Measurements from ENCODE around the gene TRIL.

Gene TRIL

GRCh38 chr7:28955718-28956607 is 2.2 kb downstream of the TRIL start:
- Histone ChIP-seq H3K9me3 (no peaks in the 10 kb centered on the region), H3K4me1 (peaks cover 21% of the 10 kb centered on the region), H3K4me3 (ENCODE audit: low read depth, low read length) (peak overlapping the region; percentile 48), H3K27me3 (peaks cover 53% of the 10 kb centered on the region), H3K36me3 (no peaks in the 10 kb centered on the region)
- DNase-seq = peak; percentile 78
- TF ChIP-seq, protein P1, sequence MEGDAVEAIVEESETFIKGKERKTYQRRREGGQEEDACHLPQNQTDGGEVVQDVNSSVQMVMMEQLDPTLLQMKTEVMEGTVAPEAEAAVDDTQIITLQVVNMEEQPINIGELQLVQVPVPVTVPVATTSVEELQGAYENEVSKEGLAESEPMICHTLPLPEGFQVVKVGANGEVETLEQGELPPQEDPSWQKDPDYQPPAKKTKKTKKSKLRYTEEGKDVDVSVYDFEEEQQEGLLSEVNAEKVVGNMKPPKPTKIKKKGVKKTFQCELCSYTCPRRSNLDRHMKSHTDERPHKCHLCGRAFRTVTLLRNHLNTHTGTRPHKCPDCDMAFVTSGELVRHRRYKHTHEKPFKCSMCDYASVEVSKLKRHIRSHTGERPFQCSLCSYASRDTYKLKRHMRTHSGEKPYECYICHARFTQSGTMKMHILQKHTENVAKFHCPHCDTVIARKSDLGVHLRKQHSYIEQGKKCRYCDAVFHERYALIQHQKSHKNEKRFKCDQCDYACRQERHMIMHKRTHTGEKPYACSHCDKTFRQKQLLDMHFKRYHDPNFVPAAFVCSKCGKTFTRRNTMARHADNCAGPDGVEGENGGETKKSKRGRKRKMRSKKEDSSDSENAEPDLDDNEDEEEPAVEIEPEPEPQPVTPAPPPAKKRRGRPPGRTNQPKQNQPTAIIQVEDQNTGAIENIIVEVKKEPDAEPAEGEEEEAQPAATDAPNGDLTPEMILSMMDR (IDR thresholded peaks at IDR 0.05; ENCODE audit: low read depth, low read length) = peak; percentile 73

- Histone ChIP-seq H3K9me3 (no peaks in the 10 kb centered on the region), H3K4me1 (peaks cover 21% of the 10 kb centered on the region), H3K36me3 (no peaks in the 10 kb centered on the region), H3K4me3 (ENCODE audit: low read depth, low read length) (no peak overlapping the region), H3K27me3 (peaks cover 48% of the 10 kb centered on the region)
- no peak for DNase-seq
- TF ChIP-seq, protein P1 (IDR thresholded peaks at IDR 0.05; ENCODE audit: low read depth, low read length) = no peak
Observed at GRCh38 chr7:28955356-28955717, 2.8 kb downstream of the TRIL start.

GRCh38 chr7:28954946-28955345 is 3.2 kb downstream of the TRIL start:
- TF ChIP-seq, protein P1 (IDR thresholded peaks at IDR 0.05; ENCODE audit: low read depth, low read length) = no peak
- Histone ChIP-seq H3K9me3 (no peaks in the 10 kb centered on the region), H3K4me1 (peaks cover 21% of the 10 kb centered on the region), H3K27me3 (peaks cover 45% of the 10 kb centered on the region), H3K36me3 (no peaks in the 10 kb centered on the region), H3K4me3 (ENCODE audit: low read depth, low read length) (no peak overlapping the region)
- DNase-seq = no peak

- Histone ChIP-seq H3K4me3 (ENCODE audit: low read depth, low read length) (no peak overlapping the region), H3K27me3 (peaks cover 40% of the 10 kb centered on the region), H3K4me1 (peaks cover 21% of the 10 kb centered on the region), H3K9me3 (no peaks in the 10 kb centered on the region), H3K36me3 (no peaks in the 10 kb centered on the region)
- TF ChIP-seq, protein P1 (IDR thresholded peaks at IDR 0.05; ENCODE audit: low read depth, low read length) = no peak
- no peak for DNase-seq
Observed at GRCh38 chr7:28954471-28954870, 3.7 kb downstream of the TRIL start.

DNA sequence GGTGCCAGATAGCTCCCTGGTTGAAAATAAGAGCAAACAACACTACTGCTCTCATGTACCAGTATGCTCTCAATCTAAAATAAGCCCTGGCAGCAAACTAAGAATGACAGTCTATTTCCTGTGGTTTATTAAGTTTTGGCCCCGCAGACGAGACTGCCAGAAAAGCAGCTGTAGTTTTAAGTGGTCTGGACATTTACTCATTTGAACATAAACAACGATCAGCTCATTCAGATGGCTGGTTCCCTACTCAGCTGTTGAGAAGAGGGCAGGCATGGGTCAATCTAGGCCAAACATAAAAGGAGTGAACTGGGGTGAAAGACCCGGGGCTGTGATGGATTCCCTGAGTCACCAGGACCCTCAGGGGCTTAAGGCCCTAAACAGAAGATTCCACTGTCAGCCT is 4.5 kb downstream of the TRIL start:
- no peaks in the 10 kb centered on the region for H3K9me3 ChIP-seq
- H3K4me3 ChIP-seq (ENCODE audit: low read depth, low read length) = no peak overlapping the region
- H3K36me3 ChIP-seq = no peaks in the 10 kb centered on the region
- TF ChIP-seq, protein P1 (IDR thresholded peaks at IDR 0.05; ENCODE audit: low read depth, low read length) = no peak
- peak; percentile 71 for DNase-seq
- peaks cover 31% of the 10 kb centered on the region for H3K27me3 ChIP-seq
- H3K4me1 ChIP-seq = peaks cover 21% of the 10 kb centered on the region

DNA sequence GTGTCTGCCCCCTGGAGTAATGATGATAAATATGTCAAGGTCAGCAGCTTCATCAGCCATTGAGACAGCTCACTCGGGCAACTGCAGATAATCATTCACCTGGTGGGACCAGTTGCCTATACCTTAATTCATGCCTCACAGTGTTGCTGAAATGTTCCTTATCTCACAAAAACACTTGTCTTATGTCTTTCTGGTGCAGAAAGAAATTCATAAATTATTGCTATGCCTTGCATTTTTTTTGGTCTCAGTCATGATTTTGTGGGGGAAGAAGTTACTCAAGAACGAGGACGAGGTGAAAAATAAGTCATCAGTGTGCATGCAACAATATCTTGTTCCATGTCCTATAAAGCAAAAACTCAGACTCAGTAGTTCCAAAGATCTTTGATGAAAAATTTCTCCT is 16.0 kb downstream of the TRIL start:
- H3K36me3 ChIP-seq = no peaks in the 10 kb centered on the region
- no peak for DNase-seq

More for the DNA sequence above, 16.0 kb downstream of the TRIL start:
- H3K4me1 ChIP-seq = peaks cover 30% of the 10 kb centered on the region
- H3K9me3 ChIP-seq = no peaks in the 10 kb centered on the region
- H3K27me3 ChIP-seq = no peaks in the 10 kb centered on the region
- TF ChIP-seq, protein P1 (IDR thresholded peaks at IDR 0.05; ENCODE audit: low read depth, low read length) = no peak
- H3K4me3 ChIP-seq (ENCODE audit: low read depth, low read length) = no peak overlapping the region
